IgD-negative memory B cell (primary cell): ENCODE data around the gene BBOX1. TPM values are rescaled to one million over a fixed set of nuclear protein-coding genes. Genes with fewer than 3 reads are reported as not detected.
"Not testable (repeated sequence)": the region's sequence is repeated elsewhere in the genome, so short reads cannot be mapped to it uniquely, and the experiment has no call there.

Experiments
- H3K27ac Mint-ChIP-seq, 3 donors: one replicate each; pipeline ENCODE4 v1.8.0; 2020 to 2022; ENCODE audit warnings: mild to moderate bottlenecking in 3 of 3, mixed read lengths in 3 of 3, moderate library complexity in 1 of 3
- H3K27me3 Mint-ChIP-seq: one replicate; pipeline ENCODE4 v1.8.0; 2021; ENCODE audit warnings: mixed read lengths
- H3K36me3 Mint-ChIP-seq: one replicate; pipeline ENCODE4 v1.8.0; 2020; ENCODE audit warnings: mild to moderate bottlenecking, mixed read lengths
- H3K4me1 Mint-ChIP-seq, 3 donors: one replicate each; pipeline ENCODE4 v1.8.0; 2020 to 2022; ENCODE audit warnings: mixed read lengths in 3 of 3, mild to moderate bottlenecking in 1 of 3
- H3K4me3 Mint-ChIP-seq, 4 donors: one replicate each; pipeline ENCODE4 v1.8.0; 2020 to 2022; ENCODE audit warnings: mild to moderate bottlenecking in 4 of 4, mixed read lengths in 4 of 4, moderate library complexity in 3 of 4
- H3K9me3 Mint-ChIP-seq, 3 donors: one replicate each; pipeline ENCODE4 v1.8.0; 2020 to 2021; ENCODE audit warnings: mixed read lengths in 3 of 3, mild to moderate bottlenecking in 1 of 3
- polyA plus RNA-seq: library from polyadenylated mRNA; unstranded; fragments of 300-500 nt; fragmentation: Illumina TruSeq; gene quantifications from one replicate; pipeline ENCODE4 v1.2.3, GENCODE V29; 2021

The BBOX1 gene
- polyA plus RNA-seq, 1 donor from 2014 or later: not detected

GRCh38 chr11:27085605-27086004 lies 45.0 kb downstream of the BBOX1 start:
- Mint-ChIP-seq H3K9me3 (peaks cover 2 to 12% (median 6%) of the 10 kb centered on the region in 3 donors), H3K4me1 (no peaks in the 10 kb centered on the region)

GRCh38 chr11:27087432-27087831 lies 46.8 kb downstream of the BBOX1 start:
- Mint-ChIP-seq H3K36me3 (no peaks in the 10 kb centered on the region), H3K4me1 (no peaks in the 10 kb centered on the region), H3K4me3 (no peak overlapping the region), H3K9me3 (peaks cover 2 to 14% (median 3%) of the 10 kb centered on the region in 3 donors), H3K27me3 (no peaks in the 10 kb centered on the region), H3K27ac (no peak overlapping the region)

More at GRCh38 chr11:27085605-27086004, 45.0 kb downstream of the BBOX1 start:
- no peaks in the 10 kb centered on the region for H3K36me3 Mint-ChIP-seq
- no peak overlapping the region for H3K27ac Mint-ChIP-seq
- no peak overlapping the region for H3K4me3 Mint-ChIP-seq
- no peaks in the 10 kb centered on the region for H3K27me3 Mint-ChIP-seq

- Mint-ChIP-seq H3K4me3 (no peak overlapping the region), H3K27ac (no peak overlapping the region), H3K27me3 (no peaks in the 10 kb centered on the region), H3K4me1 (no peaks in the 10 kb centered on the region), H3K36me3 (no peaks in the 10 kb centered on the region), H3K9me3 (peaks cover 2 to 14% (median 3%) of the 10 kb centered on the region in 3 donors)
Observed at GRCh38 chr11:27088353-27088752, 47.7 kb downstream of the BBOX1 start.

GRCh38 chr11:27089746-27090145 lies 49.1 kb downstream of the BBOX1 start:
- no peaks in the 10 kb centered on the region for H3K4me1 Mint-ChIP-seq
- H3K27me3 Mint-ChIP-seq: no peaks in the 10 kb centered on the region
- peaks cover 2 to 14% (median 3%) of the 10 kb centered on the region in 3 donors for H3K9me3 Mint-ChIP-seq
- no peak overlapping the region for H3K4me3 Mint-ChIP-seq
- no peaks in the 10 kb centered on the region for H3K36me3 Mint-ChIP-seq
- no peak overlapping the region for H3K27ac Mint-ChIP-seq

- H3K27me3 Mint-ChIP-seq, H3K4me1 Mint-ChIP-seq, H3K4me3 Mint-ChIP-seq, H3K36me3 Mint-ChIP-seq, H3K27ac Mint-ChIP-seq: not testable (repeated sequence)
- peaks cover 2 to 14% (median 3%) of the 10 kb centered on the region in 3 donors for H3K9me3 Mint-ChIP-seq
Observed at GRCh38 chr11:27090357-27090948, 49.8 kb downstream of the BBOX1 start.

GRCh38 chr11:27094120-27094519 lies 53.5 kb downstream of the BBOX1 start:
- no peak overlapping the region for H3K27ac Mint-ChIP-seq
- peaks cover 2 to 14% (median 3%) of the 10 kb centered on the region in 3 donors for H3K9me3 Mint-ChIP-seq
- no peaks in the 10 kb centered on the region for H3K27me3 Mint-ChIP-seq
- H3K36me3 Mint-ChIP-seq: no peaks in the 10 kb centered on the region
- H3K4me3 Mint-ChIP-seq: no peak overlapping the region
- H3K4me1 Mint-ChIP-seq: no peaks in the 10 kb centered on the region

GRCh38 chr11:27095059-27095458 lies 54.4 kb downstream of the BBOX1 start:
- Mint-ChIP-seq H3K27me3 (no peaks in the 10 kb centered on the region), H3K4me3 (no peak overlapping the region), H3K36me3 (no peaks in the 10 kb centered on the region), H3K27ac (no peak overlapping the region), H3K9me3 (peaks cover 2 to 8% (median 3%) of the 10 kb centered on the region in 3 donors), H3K4me1 (no peaks in the 10 kb centered on the region)

- Mint-ChIP-seq H3K36me3 (no peaks in the 10 kb centered on the region), H3K27me3 (no peaks in the 10 kb centered on the region), H3K9me3 (peaks cover 0 to under 1% (median 0%) of the 10 kb centered on the region in 3 donors), H3K4me3 (no peak overlapping the region), H3K27ac (no peak overlapping the region), H3K4me1 (no peaks in the 10 kb centered on the region)
Observed at GRCh38 chr11:27095887-27096286, 55.3 kb downstream of the BBOX1 start.

GRCh38 chr11:27097551-27097950 lies 56.9 kb downstream of the BBOX1 start:
- Mint-ChIP-seq H3K9me3 (peaks cover 0 to 2% (median 0%) of the 10 kb centered on the region in 3 donors), H3K27ac (no peak overlapping the region), H3K27me3 (no peaks in the 10 kb centered on the region), H3K4me3 (no peak overlapping the region), H3K4me1 (no peaks in the 10 kb centered on the region), H3K36me3 (no peaks in the 10 kb centered on the region)

GRCh38 chr11:27100534-27100933 lies 59.9 kb downstream of the BBOX1 start:
- H3K9me3 Mint-ChIP-seq: peaks cover 0 to 7% (median 0%) of the 10 kb centered on the region in 3 donors
- H3K4me3 Mint-ChIP-seq: no peak overlapping the region
- H3K27ac Mint-ChIP-seq: no peak overlapping the region
- H3K27me3 Mint-ChIP-seq: no peaks in the 10 kb centered on the region
- H3K36me3 Mint-ChIP-seq: no peaks in the 10 kb centered on the region
- H3K4me1 Mint-ChIP-seq: no peaks in the 10 kb centered on the region

GRCh38 chr11:27107548-27107947 lies 66.9 kb downstream of the BBOX1 start:
- H3K4me3 Mint-ChIP-seq: no peak overlapping the region
- no peaks in the 10 kb centered on the region for H3K4me1 Mint-ChIP-seq
- peaks cover 0 to 4% (median 2%) of the 10 kb centered on the region in 3 donors for H3K9me3 Mint-ChIP-seq
- no peak overlapping the region for H3K27ac Mint-ChIP-seq
- no peaks in the 10 kb centered on the region for H3K27me3 Mint-ChIP-seq
- no peaks in the 10 kb centered on the region for H3K36me3 Mint-ChIP-seq

GRCh38 chr11:27108809-27109208 lies 68.2 kb downstream of the BBOX1 start:
- Mint-ChIP-seq H3K4me1 (no peaks in the 10 kb centered on the region), H3K4me3 (no peak overlapping the region), H3K9me3 (peaks cover 0 to 2% (median 0%) of the 10 kb centered on the region in 3 donors), H3K36me3 (no peaks in the 10 kb centered on the region), H3K27me3 (no peaks in the 10 kb centered on the region), H3K27ac (no peak overlapping the region)

- H3K36me3 Mint-ChIP-seq: no peaks in the 10 kb centered on the region
- no peaks in the 10 kb centered on the region for H3K4me1 Mint-ChIP-seq
- no peaks in the 10 kb centered on the region for H3K27me3 Mint-ChIP-seq
- no peak overlapping the region for H3K27ac Mint-ChIP-seq
- no peak overlapping the region for H3K4me3 Mint-ChIP-seq
- peaks cover 0 to 3% (median 2%) of the 10 kb centered on the region in 3 donors for H3K9me3 Mint-ChIP-seq
Observed at GRCh38 chr11:27111896-27112295, 71.3 kb downstream of the BBOX1 start.

GRCh38 chr11:27112946-27113345 lies 72.3 kb downstream of the BBOX1 start:
- Mint-ChIP-seq H3K4me1 (no peaks in the 10 kb centered on the region), H3K9me3 (peaks cover 0 to 3% (median 2%) of the 10 kb centered on the region in 3 donors), H3K36me3 (no peaks in the 10 kb centered on the region), H3K27me3 (no peaks in the 10 kb centered on the region), H3K27ac (no peak overlapping the region), H3K4me3 (no peak overlapping the region)

- H3K9me3 Mint-ChIP-seq: peaks cover 0 to 3% (median 1%) of the 10 kb centered on the region in 3 donors
- no peaks in the 10 kb centered on the region for H3K27me3 Mint-ChIP-seq
- H3K27ac Mint-ChIP-seq: no peak overlapping the region
- H3K36me3 Mint-ChIP-seq: no peaks in the 10 kb centered on the region
- no peak overlapping the region for H3K4me3 Mint-ChIP-seq
- no peaks in the 10 kb centered on the region for H3K4me1 Mint-ChIP-seq
Observed at GRCh38 chr11:27115051-27115650, 74.5 kb downstream of the BBOX1 start.

- no peaks in the 10 kb centered on the region for H3K36me3 Mint-ChIP-seq
- no peak overlapping the region for H3K4me3 Mint-ChIP-seq
- H3K4me1 Mint-ChIP-seq: no peaks in the 10 kb centered on the region
- H3K27ac Mint-ChIP-seq: no peak overlapping the region
- peaks cover 0 to 3% (median 1%) of the 10 kb centered on the region in 3 donors for H3K9me3 Mint-ChIP-seq
- no peaks in the 10 kb centered on the region for H3K27me3 Mint-ChIP-seq
Observed at GRCh38 chr11:27116684-27117083, 76.1 kb downstream of the BBOX1 start.
